ENCODE data around the gene TSPAN32.

The TSPAN32 gene

GRCh38 chr11:2262301-2263070 lies 39.3 kb upstream of the TSPAN32 start:
- DNase-seq (ENCODE audit: insufficient read length) (no peak), FAIRE-seq (no peak)
- TF ChIP-seq POLR2AphosphoS5 (IDR thresholded peaks at IDR 0.05; ENCODE audit: low read depth, low read length) (no peak), TAF1 (IDR thresholded peaks at IDR 0.05; ENCODE audit: borderline replicate concordance, low read depth, low read length) (no peak), POLR2A (IDR thresholded peaks at IDR 0.05; ENCODE audit: low read depth, low read length) (no peak)

GRCh38 chr11:2263071-2263565 lies 38.7 kb upstream of the TSPAN32 start:
- DNase-seq (ENCODE audit: insufficient read length) (no peak), FAIRE-seq (no peak)
- TF ChIP-seq POLR2AphosphoS5 (IDR thresholded peaks at IDR 0.05; ENCODE audit: low read depth, low read length), result no peak
- TF ChIP-seq TAF1 (IDR thresholded peaks at IDR 0.05; ENCODE audit: borderline replicate concordance, low read depth, low read length), result no peak
- TF ChIP-seq POLR2A (IDR thresholded peaks at IDR 0.05; ENCODE audit: low read depth, low read length), result no peak

- FAIRE-seq, result no peak
- no peak for DNase-seq (ENCODE audit: insufficient read length)
- TF ChIP-seq TAF1 (IDR thresholded peaks at IDR 0.05; ENCODE audit: borderline replicate concordance, low read depth, low read length) (no peak), POLR2A (IDR thresholded peaks at IDR 0.05; ENCODE audit: low read depth, low read length) (no peak), POLR2AphosphoS5 (IDR thresholded peaks at IDR 0.05; ENCODE audit: low read depth, low read length) (no peak)
Observed at GRCh38 chr11:2263724-2264360, 38.0 kb upstream of the TSPAN32 start.

GRCh38 chr11:2264366-2265053 lies 37.3 kb upstream of the TSPAN32 start:
- TF ChIP-seq POLR2A (IDR thresholded peaks at IDR 0.05; ENCODE audit: low read depth, low read length) (no peak), TAF1 (IDR thresholded peaks at IDR 0.05; ENCODE audit: borderline replicate concordance, low read depth, low read length) (no peak), POLR2AphosphoS5 (IDR thresholded peaks at IDR 0.05; ENCODE audit: low read depth, low read length) (no peak)
- DNase-seq (ENCODE audit: insufficient read length) (no peak), FAIRE-seq (no peak)

GRCh38 chr11:2265396-2265795 lies 36.4 kb upstream of the TSPAN32 start:
- FAIRE-seq, result no peak
- no peak for DNase-seq (ENCODE audit: insufficient read length)
- no peak for TF ChIP-seq TAF1 (IDR thresholded peaks at IDR 0.05; ENCODE audit: borderline replicate concordance, low read depth, low read length)
- TF ChIP-seq POLR2AphosphoS5 (IDR thresholded peaks at IDR 0.05; ENCODE audit: low read depth, low read length), result no peak
- TF ChIP-seq POLR2A (IDR thresholded peaks at IDR 0.05; ENCODE audit: low read depth, low read length), result no peak

- TF ChIP-seq POLR2A (IDR thresholded peaks at IDR 0.05; ENCODE audit: low read depth, low read length) (no peak), POLR2AphosphoS5 (IDR thresholded peaks at IDR 0.05; ENCODE audit: low read depth, low read length) (no peak), TAF1 (IDR thresholded peaks at IDR 0.05; ENCODE audit: borderline replicate concordance, low read depth, low read length) (no peak)
- DNase-seq (ENCODE audit: insufficient read length) (no peak), FAIRE-seq (peak; percentile 82)
Observed at GRCh38 chr11:2265854-2266585, 35.8 kb upstream of the TSPAN32 start.

GRCh38 chr11:2266586-2267305 lies 35.1 kb upstream of the TSPAN32 start:
- FAIRE-seq (no peak), DNase-seq (ENCODE audit: insufficient read length) (no peak)
- TF ChIP-seq POLR2A (IDR thresholded peaks at IDR 0.05; ENCODE audit: low read depth, low read length) (no peak), POLR2AphosphoS5 (IDR thresholded peaks at IDR 0.05; ENCODE audit: low read depth, low read length) (no peak), TAF1 (IDR thresholded peaks at IDR 0.05; ENCODE audit: borderline replicate concordance, low read depth, low read length) (no peak)

- FAIRE-seq, result no peak
- no peak for DNase-seq (ENCODE audit: insufficient read length)
- TF ChIP-seq TAF1 (IDR thresholded peaks at IDR 0.05; ENCODE audit: borderline replicate concordance, low read depth, low read length), result no peak
- TF ChIP-seq POLR2AphosphoS5 (IDR thresholded peaks at IDR 0.05; ENCODE audit: low read depth, low read length), result no peak
- TF ChIP-seq POLR2A (IDR thresholded peaks at IDR 0.05; ENCODE audit: low read depth, low read length), result no peak
Observed at GRCh38 chr11:2267306-2267850, 34.4 kb upstream of the TSPAN32 start.

- DNase-seq (ENCODE audit: insufficient read length) (no peak), FAIRE-seq (no peak)
- TF ChIP-seq POLR2AphosphoS5 (IDR thresholded peaks at IDR 0.05; ENCODE audit: low read depth, low read length) (no peak), POLR2A (IDR thresholded peaks at IDR 0.05; ENCODE audit: low read depth, low read length) (no peak), TAF1 (IDR thresholded peaks at IDR 0.05; ENCODE audit: borderline replicate concordance, low read depth, low read length) (no peak)
Observed at GRCh38 chr11:2267851-2268728, 33.7 kb upstream of the TSPAN32 start.

Data from GM12892 (cell line).